Measurements from ENCODE around the gene L3MBTL2. TPM values are rescaled to one million over a fixed set of nuclear protein-coding genes. Genes with fewer than 3 reads are reported as not detected.
"Not testable (repeated sequence)": the region's sequence is repeated elsewhere in the genome, so short reads cannot be mapped to it uniquely, and the experiment has no call there.

The L3MBTL2 gene
- total and polyA plus RNA-seq, 2 experiments from 2014 or later, result 12.1 to 20.1 TPM

DNA sequence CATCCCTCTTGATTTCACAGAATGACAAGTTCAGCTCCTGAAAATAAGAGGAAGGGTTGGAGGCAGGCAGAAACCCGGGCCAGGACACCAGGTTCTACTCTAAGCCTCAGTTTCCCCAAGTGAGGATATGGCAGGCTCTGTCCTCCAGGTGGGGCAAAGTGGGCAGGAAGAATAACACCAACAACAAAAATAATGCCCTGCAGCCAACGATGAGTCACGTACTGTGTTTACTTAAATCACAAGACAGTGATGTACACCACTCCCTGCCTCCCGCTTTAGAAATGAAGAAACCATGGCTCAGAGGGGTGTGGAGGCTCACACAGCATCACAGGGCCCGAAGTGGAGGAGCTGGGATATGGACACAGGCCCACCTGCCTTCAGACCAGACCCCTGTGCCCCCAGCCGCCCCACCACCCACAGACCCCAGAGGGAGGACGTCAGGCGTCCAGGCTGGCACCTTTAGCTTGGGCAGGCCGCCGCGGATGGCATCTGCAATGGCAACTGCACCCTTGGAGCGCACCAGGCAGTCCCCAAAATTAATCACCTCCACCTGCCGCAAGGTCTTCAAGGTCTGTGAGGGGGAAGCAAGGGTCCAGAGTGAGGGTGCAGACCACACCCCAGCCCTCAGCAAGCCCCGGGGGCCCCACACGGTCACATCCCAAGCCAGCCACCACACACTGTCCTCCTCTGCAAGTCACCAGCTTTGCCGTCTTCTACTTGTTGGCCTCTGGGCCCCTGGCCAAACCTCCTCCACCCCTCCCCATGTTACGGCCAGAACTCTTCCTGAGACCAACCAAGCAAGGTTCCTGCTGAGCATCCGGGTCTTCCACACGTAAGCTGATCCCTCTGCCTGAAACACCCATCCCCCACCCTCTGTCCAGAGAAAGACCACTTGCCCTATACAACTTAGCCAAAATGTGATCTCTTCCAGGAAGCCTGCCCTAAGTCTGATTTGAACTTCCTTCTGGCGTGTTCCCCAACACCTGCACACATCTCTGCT lies 51.4 kb downstream of the L3MBTL2 start:
- H3K9me3 ChIP-seq (ENCODE audit: low read depth), result no peaks in the 10 kb centered on the region
- H3K9me2 ChIP-seq (replicated peaks; ENCODE audit: insufficient read depth), result no peaks in the 10 kb centered on the region
- WGBS (ENCODE audit: low lambda C conversion rate, missing lambda C conversion rate), result 87% methylated on average over 20 of the region's 20 CpGs
- TF ChIP-seq, protein P1, sequence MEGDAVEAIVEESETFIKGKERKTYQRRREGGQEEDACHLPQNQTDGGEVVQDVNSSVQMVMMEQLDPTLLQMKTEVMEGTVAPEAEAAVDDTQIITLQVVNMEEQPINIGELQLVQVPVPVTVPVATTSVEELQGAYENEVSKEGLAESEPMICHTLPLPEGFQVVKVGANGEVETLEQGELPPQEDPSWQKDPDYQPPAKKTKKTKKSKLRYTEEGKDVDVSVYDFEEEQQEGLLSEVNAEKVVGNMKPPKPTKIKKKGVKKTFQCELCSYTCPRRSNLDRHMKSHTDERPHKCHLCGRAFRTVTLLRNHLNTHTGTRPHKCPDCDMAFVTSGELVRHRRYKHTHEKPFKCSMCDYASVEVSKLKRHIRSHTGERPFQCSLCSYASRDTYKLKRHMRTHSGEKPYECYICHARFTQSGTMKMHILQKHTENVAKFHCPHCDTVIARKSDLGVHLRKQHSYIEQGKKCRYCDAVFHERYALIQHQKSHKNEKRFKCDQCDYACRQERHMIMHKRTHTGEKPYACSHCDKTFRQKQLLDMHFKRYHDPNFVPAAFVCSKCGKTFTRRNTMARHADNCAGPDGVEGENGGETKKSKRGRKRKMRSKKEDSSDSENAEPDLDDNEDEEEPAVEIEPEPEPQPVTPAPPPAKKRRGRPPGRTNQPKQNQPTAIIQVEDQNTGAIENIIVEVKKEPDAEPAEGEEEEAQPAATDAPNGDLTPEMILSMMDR (IDR thresholded peaks at IDR 0.05; ENCODE audit: poor library complexity), result no peak
- TF ChIP-seq EZH2 (IDR thresholded peaks at IDR 0.05; ENCODE audit: borderline replicate concordance) (no peak), EZH2phosphoT487 (IDR thresholded peaks at IDR 0.05; ENCODE audit: low read depth, severe bottlenecking, unreplicated experiment) (no peak)
- no peak overlapping the region for H3K27ac ChIP-seq
- H3K27me3 ChIP-seq, result no peaks in the 10 kb centered on the region
- no peak for DNase-seq (ENCODE audit: low spot score)
- H3K4me3 ChIP-seq, result no peak overlapping the region
- no peaks in the 10 kb centered on the region for H3K4me1 ChIP-seq (ENCODE audit: insufficient read depth)
- H4K20me1 ChIP-seq (ENCODE audit: insufficient read depth, poor library complexity, severe bottlenecking), result no peaks in the 10 kb centered on the region
- no peak overlapping the region for H2AFZ ChIP-seq
- H3K79me2 ChIP-seq, result no peaks in the 10 kb centered on the region
- no peaks in the 10 kb centered on the region for H3K36me3 ChIP-seq (replicated peaks; ENCODE audit: insufficient read depth, low read depth)
- H3K4me2 ChIP-seq, result no peak overlapping the region

- no peaks in the 10 kb centered on the region for H4K20me1 ChIP-seq (ENCODE audit: insufficient read depth, poor library complexity, severe bottlenecking)
- WGBS (ENCODE audit: low lambda C conversion rate, missing lambda C conversion rate), result 94% methylated on average over 11 of the region's 11 CpGs
- H3K27ac ChIP-seq, result no peak overlapping the region
- no peaks in the 10 kb centered on the region for H3K36me3 ChIP-seq (replicated peaks; ENCODE audit: insufficient read depth, low read depth)
- H3K79me2 ChIP-seq, result no peaks in the 10 kb centered on the region
- H2AFZ ChIP-seq, result no peak overlapping the region
- H3K27me3 ChIP-seq, result no peaks in the 10 kb centered on the region
- no peak for TF ChIP-seq EZH2 (IDR thresholded peaks at IDR 0.05; ENCODE audit: borderline replicate concordance)
- TF ChIP-seq, protein P1 (IDR thresholded peaks at IDR 0.05; ENCODE audit: poor library complexity), result no peak
- TF ChIP-seq EZH2phosphoT487 (IDR thresholded peaks at IDR 0.05; ENCODE audit: low read depth, severe bottlenecking, unreplicated experiment), result no peak
- no peak for DNase-seq (ENCODE audit: low spot score)
- no peaks in the 10 kb centered on the region for H3K9me2 ChIP-seq (replicated peaks; ENCODE audit: insufficient read depth)
- H3K4me2 ChIP-seq, result no peak overlapping the region
- no peak overlapping the region for H3K4me3 ChIP-seq
- H3K9me3 ChIP-seq (ENCODE audit: low read depth), result no peaks in the 10 kb centered on the region
- no peaks in the 10 kb centered on the region for H3K4me1 ChIP-seq (ENCODE audit: insufficient read depth)
Observed at GRCh38 chr22:41257696-41258095, 52.6 kb downstream of the L3MBTL2 start.

DNA sequence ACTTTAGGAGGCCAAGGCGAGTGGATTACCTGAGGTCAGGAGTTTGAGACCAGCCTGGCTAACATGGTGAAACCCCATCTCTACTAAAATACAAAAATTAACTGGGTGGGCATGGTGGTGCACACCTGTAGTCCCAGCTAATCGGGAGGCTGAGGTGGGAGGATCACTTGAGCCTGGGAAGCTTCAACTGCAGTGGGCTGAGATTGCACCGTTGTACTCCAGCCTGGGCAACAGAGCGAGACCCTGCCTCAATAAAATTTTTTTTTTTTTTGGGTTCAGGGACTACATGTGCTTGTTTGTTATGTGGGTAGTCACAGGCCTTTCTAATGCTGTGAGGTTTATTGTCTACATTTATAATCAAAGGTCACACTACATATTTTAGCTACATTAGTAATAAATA lies 54.6 kb downstream of the L3MBTL2 start:
- not testable (repeated sequence) for H3K79me2 ChIP-seq; H3K4me2 ChIP-seq; DNase-seq (ENCODE audit: low spot score); H3K9me2 ChIP-seq (replicated peaks; ENCODE audit: insufficient read depth); H2AFZ ChIP-seq; H3K9me3 ChIP-seq (ENCODE audit: low read depth); H3K4me3 ChIP-seq; H3K27ac ChIP-seq; H3K36me3 ChIP-seq (replicated peaks; ENCODE audit: insufficient read depth, low read depth); H3K27me3 ChIP-seq; H3K4me1 ChIP-seq (ENCODE audit: insufficient read depth); H4K20me1 ChIP-seq (ENCODE audit: insufficient read depth, poor library complexity, severe bottlenecking)
- WGBS (ENCODE audit: low lambda C conversion rate, missing lambda C conversion rate), result 93% methylated on average over 4 of the region's 4 CpGs

- DNase-seq (ENCODE audit: low spot score), result no peak
- TF ChIP-seq EZH2phosphoT487 (IDR thresholded peaks at IDR 0.05; ENCODE audit: low read depth, severe bottlenecking, unreplicated experiment) (no peak), EZH2 (IDR thresholded peaks at IDR 0.05; ENCODE audit: borderline replicate concordance) (no peak)
- TF ChIP-seq, protein P1 (IDR thresholded peaks at IDR 0.05; ENCODE audit: poor library complexity), result no peak
- Histone ChIP-seq H3K27ac (no peak overlapping the region), H3K9me2 (replicated peaks; ENCODE audit: insufficient read depth) (no peaks in the 10 kb centered on the region), H3K36me3 (replicated peaks; ENCODE audit: insufficient read depth, low read depth) (no peaks in the 10 kb centered on the region), H3K4me1 (ENCODE audit: insufficient read depth) (no peaks in the 10 kb centered on the region), H3K4me2 (no peak overlapping the region), H3K4me3 (no peak overlapping the region), H3K27me3 (no peaks in the 10 kb centered on the region), H3K79me2 (no peaks in the 10 kb centered on the region), H3K9me3 (ENCODE audit: low read depth) (no peaks in the 10 kb centered on the region), H2AFZ (no peak overlapping the region), H4K20me1 (ENCODE audit: insufficient read depth, poor library complexity, severe bottlenecking) (no peaks in the 10 kb centered on the region)
- WGBS (ENCODE audit: low lambda C conversion rate, missing lambda C conversion rate), result 98% methylated on average over 7 of the region's 7 CpGs
Observed at GRCh38 chr22:41260871-41261270, 55.8 kb downstream of the L3MBTL2 start.
